Pericardium fibroblast (primary cell): Measurements from ENCODE around the gene DNASE1L3. TPM values are rescaled to one million over a fixed set of nuclear protein-coding genes. Genes with fewer than 3 reads are reported as not detected.

Experiments used
- total RNA-seq: library from RNA; depleted of rRNA; stranded (reverse); fragments of >200 nt; gene quantifications from 2 replicates; pipeline ENCODE4 v1.2.3, GENCODE V29; 2015

The DNASE1L3 gene
- 0.35 TPM in 1 of 2 replicates, not detected in the other for total RNA-seq

GRCh38 chr3:58210761-58211460 lies at the start of gene DNASE1L3:
TSS of gene DNASE1L3 (minus strand) at chr3:58210972. CDS start at chr3:58210906, 66 bp downstream.

GRCh38 chr3:58237238-58237940 lies 26.6 kb upstream of the DNASE1L3 start, which contains the start of gene ABHD6:
TSS of gene ABHD6 (plus strand) at chr3:58237792. CDS start at chr3:58256587, 18,795 bp downstream.

Other genes starting within 250 kb of the DNASE1L3 start
- 70.8 and 85.5 TPM in 2 replicates for gene FLNB, start 202.6 kb downstream of the DNASE1L3 start, total RNA-seq
- 3.2 and 6.2 TPM in 2 replicates for gene ABHD6, start 26.8 kb upstream of the DNASE1L3 start, total RNA-seq
- 6.1 and 6.5 TPM in 2 replicates for gene RPP14, start 95.3 kb upstream of the DNASE1L3 start, total RNA-seq
- 10.3 and 13.3 TPM in 2 replicates for gene HTD2, start 95.5 kb upstream of the DNASE1L3 start, total RNA-seq
- gene PXK, start 121.9 kb upstream of the DNASE1L3 start, total RNA-seq = 39.7 and 56.2 TPM in 2 replicates
- 68.1 and 116 TPM in 2 replicates for gene PDHB, start 222.9 kb upstream of the DNASE1L3 start, total RNA-seq